ENCODE measurements around the gene ADGRL1.
A peak's percentile ranks its signal among the peaks of the same experiment; 100 is the strongest.

Gene ADGRL1

GRCh38 chr19:14107581-14108461 lies 98.1 kb downstream of the ADGRL1 start:
- Mint-ChIP-seq H3K36me3 (peaks cover 10% of the 10 kb centered on the region), H3K9me3 (no peaks in the 10 kb centered on the region), H3K4me1 (peaks cover 17% of the 10 kb centered on the region), H3K27ac (peak overlapping the region; percentile 9), H3K27me3 (no peaks in the 10 kb centered on the region), H3K4me3 (no peak overlapping the region)
- no peak for DNase-seq
- CTCF ChIA-PET = interaction anchor here (1.3 kb wide), 1 partner anchor 25 kb away, joined by 4 read pairs; no protein-coding TSS in a partner anchor

GRCh38 chr19:14106840-14107239 lies 99.1 kb downstream of the ADGRL1 start:
- Mint-ChIP-seq H3K27me3 (no peaks in the 10 kb centered on the region), H3K27ac (no peak overlapping the region), H3K9me3 (no peaks in the 10 kb centered on the region), H3K4me1 (peaks cover 8% of the 10 kb centered on the region), H3K4me3 (no peak overlapping the region), H3K36me3 (peaks cover 12% of the 10 kb centered on the region)
- CTCF ChIA-PET = no interaction called here
- DNase-seq = no peak

GRCh38 chr19:14105680-14106079 lies 100.3 kb downstream of the ADGRL1 start:
- Mint-ChIP-seq H3K27me3 (no peaks in the 10 kb centered on the region), H3K4me3 (no peak overlapping the region), H3K27ac (peak overlapping the region; percentile 45), H3K9me3 (no peaks in the 10 kb centered on the region), H3K36me3 (peaks cover 15% of the 10 kb centered on the region), H3K4me1 (peaks cover 2% of the 10 kb centered on the region)
- no peak for DNase-seq
- CTCF ChIA-PET = no interaction called here

- Mint-ChIP-seq H3K27me3 (no peaks in the 10 kb centered on the region), H3K9me3 (no peaks in the 10 kb centered on the region), H3K4me3 (no peak overlapping the region), H3K27ac (no peak overlapping the region), H3K4me1 (no peaks in the 10 kb centered on the region), H3K36me3 (peaks cover 15% of the 10 kb centered on the region)
- no peak for DNase-seq
- CTCF ChIA-PET = interaction anchor here (1.9 kb wide), 1 partner anchor 10 kb away, joined by 7 read pairs; no protein-coding TSS in a partner anchor
Observed at GRCh38 chr19:14103310-14103709, 102.7 kb downstream of the ADGRL1 start.

- no peak overlapping the region for H3K4me3 Mint-ChIP-seq
- no peaks in the 10 kb centered on the region for H3K4me1 Mint-ChIP-seq
- no peaks in the 10 kb centered on the region for H3K9me3 Mint-ChIP-seq
- no peaks in the 10 kb centered on the region for H3K27me3 Mint-ChIP-seq
- peaks cover 20% of the 10 kb centered on the region for H3K36me3 Mint-ChIP-seq
- CTCF ChIA-PET = interaction anchor here (0.7 to 1.9 kb wide), 3 partner anchors 11 to 424 kb away, joined by 3 to 7 read pairs (median 3); partner anchors contain the start of gene ASF1B
- no peak for DNase-seq
- no peak overlapping the region for H3K27ac Mint-ChIP-seq
Observed at GRCh38 chr19:14102756-14103155, 103.2 kb downstream of the ADGRL1 start.

- DNase-seq = no peak
- CTCF ChIA-PET = interaction anchor here (0.7 to 1.9 kb wide), 3 partner anchors 11 to 423 kb away, joined by 3 to 7 read pairs (median 3); partner anchors contain the start of gene ASF1B
- peaks cover 23% of the 10 kb centered on the region for H3K36me3 Mint-ChIP-seq
Observed at GRCh38 chr19:14102102-14102696, 103.8 kb downstream of the ADGRL1 start.

GRCh38 chr19:14101003-14101545 lies 104.9 kb downstream of the ADGRL1 start:
- no peak for DNase-seq
- Mint-ChIP-seq H3K4me1 (no peaks in the 10 kb centered on the region), H3K36me3 (peaks cover 32% of the 10 kb centered on the region), H3K27me3 (no peaks in the 10 kb centered on the region), H3K27ac (peak overlapping the region; percentile 37), H3K4me3 (no peak overlapping the region), H3K9me3 (no peaks in the 10 kb centered on the region)
- CTCF ChIA-PET = no interaction called here

More at GRCh38 chr19:14102102-14102696, 103.8 kb downstream of the ADGRL1 start:
- Mint-ChIP-seq H3K27ac (no peak overlapping the region), H3K4me3 (no peak overlapping the region), H3K9me3 (no peaks in the 10 kb centered on the region), H3K4me1 (no peaks in the 10 kb centered on the region), H3K27me3 (no peaks in the 10 kb centered on the region)
